ENCODE results near the gene CCDC9B.

CCDC9B gene

DNA sequence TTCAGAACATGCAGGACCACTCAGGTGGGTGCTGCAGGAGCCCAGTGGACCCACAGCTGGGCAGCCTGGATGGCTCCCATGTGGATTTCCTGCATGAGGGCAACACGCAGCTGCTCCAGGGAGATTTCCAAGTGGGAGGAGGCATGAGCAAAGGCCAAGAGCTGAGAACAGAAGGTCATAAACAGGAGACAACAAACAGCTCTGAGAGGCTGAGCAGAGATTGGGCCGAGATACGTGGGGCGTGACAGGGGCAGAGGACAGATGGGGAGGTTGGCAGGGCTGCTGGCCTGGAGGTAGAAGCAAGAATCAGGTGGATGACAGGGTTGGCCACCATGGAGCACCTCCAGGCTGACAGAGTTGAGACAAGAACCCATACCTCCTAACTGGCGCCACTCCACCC lies 13.0 kb upstream of the CCDC9B start:
- TF ChIP-seq, protein P1, sequence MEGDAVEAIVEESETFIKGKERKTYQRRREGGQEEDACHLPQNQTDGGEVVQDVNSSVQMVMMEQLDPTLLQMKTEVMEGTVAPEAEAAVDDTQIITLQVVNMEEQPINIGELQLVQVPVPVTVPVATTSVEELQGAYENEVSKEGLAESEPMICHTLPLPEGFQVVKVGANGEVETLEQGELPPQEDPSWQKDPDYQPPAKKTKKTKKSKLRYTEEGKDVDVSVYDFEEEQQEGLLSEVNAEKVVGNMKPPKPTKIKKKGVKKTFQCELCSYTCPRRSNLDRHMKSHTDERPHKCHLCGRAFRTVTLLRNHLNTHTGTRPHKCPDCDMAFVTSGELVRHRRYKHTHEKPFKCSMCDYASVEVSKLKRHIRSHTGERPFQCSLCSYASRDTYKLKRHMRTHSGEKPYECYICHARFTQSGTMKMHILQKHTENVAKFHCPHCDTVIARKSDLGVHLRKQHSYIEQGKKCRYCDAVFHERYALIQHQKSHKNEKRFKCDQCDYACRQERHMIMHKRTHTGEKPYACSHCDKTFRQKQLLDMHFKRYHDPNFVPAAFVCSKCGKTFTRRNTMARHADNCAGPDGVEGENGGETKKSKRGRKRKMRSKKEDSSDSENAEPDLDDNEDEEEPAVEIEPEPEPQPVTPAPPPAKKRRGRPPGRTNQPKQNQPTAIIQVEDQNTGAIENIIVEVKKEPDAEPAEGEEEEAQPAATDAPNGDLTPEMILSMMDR (IDR thresholded peaks at IDR 0.05): no peak

DNA sequence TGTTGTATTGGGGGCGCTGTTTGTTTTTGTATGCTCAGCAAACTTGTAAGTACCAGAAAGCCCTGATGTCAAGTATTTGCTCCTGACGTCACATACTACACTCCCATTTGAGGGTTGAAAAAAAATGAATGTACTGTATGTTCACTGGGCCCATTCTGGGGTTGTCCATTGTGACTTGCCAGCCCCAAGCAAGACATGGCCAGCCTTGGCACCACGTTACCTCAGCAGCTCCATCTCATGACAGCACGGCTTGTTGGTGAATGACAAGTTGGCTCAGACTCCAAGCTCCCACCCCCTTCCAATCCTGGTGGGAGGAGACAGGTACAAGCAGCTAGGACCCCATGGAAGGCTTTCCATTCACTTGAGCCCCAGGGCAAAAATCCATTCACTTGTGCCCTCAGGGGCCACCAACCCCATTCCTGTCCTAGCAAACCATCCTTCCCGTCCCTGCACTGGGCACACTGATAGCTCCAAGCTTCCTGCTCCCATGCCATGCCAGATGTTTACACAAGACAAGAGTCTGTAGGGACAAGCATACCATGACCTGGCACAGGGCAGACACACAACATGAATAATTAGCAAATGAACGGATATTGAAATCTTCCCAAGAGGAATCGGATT lies 11.7 kb upstream of the CCDC9B start:
- TF ChIP-seq, protein P1 (IDR thresholded peaks at IDR 0.05): no peak

DNA sequence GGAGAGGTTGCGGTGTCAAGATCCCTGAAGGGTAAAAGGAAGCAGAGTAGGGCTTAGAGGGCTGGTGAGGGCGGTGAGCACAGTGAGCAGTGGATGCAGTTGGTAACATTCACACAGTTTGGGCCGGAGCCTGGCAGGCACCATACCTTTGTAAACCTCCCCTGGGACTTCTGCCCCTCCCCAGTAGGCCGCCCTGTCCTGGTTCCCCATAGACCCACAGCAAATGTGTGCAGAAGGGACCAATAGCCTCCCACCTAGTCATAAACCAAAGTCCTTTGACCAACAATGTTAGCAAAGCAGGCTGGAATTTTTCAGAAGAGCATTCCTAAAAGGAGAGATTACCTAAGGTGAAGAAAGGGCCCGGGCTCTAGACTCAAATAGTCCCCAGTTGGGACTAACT lies 8.4 kb upstream of the CCDC9B start:
- TF ChIP-seq, protein P1 (IDR thresholded peaks at IDR 0.05): no peak

DNA sequence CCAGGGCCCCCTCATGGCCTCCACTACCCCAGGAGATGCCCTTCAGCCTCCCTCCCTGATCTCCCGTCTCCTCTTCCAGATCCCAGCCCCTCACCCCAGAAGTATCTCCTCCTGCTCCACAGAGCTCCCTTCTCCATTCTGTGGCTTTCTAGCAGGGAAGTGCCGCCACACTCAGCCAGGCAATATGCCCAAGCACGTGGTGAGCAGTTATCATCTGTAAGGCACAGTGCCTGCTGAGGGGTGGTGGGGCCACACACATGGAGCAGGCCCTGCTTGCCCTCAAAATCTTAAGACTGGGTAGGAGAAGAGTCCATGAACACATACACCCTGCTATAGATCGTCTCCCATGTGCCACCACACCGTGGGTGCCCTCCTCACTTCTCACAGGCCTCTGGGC lies 7.7 kb upstream of the CCDC9B start:
- TF ChIP-seq, protein P1 (IDR thresholded peaks at IDR 0.05): no peak

DNA sequence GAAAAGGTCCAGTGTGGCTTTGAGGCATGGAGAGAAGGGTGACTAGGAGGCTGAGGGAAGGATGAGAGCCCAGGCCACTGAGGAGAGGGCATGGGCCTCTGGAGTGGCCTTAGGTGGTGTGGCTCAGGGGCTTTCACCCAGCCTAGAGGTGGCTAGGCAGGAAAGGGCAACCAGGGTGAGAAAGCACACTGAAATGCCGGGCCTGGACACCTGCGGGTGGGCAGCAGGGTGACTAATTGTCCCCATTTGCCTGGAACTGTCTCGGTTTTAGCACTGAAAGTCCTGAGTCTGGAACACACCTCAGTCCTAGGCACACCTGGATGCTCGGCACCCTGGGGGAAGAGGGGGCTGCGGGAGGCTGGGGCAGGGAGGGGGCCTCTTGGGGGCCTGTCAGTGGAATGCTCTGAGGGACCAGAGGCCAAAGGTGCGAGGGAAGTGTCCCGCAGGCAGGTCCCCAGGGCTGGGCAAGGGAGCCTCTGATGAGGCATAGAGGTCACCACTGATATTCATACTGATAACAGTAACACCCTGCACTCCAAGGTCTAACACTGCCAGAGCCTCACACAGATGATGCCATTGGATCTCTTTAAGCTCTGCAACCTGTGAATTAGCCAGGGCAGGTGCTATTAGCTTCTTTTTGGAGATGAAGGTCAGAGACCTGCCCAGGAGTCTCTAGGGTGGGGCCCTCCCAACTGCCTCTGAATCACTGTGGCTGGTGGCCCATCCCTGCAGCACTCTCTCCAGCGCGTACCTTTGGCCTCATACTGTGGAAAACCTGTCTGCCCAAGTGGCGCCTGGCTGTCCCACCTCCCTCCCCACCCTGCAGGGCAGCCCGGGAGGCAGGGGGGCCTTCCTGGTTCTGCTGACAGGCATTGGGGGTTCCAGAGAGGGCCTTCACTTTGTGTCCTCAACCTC lies 7.1 kb upstream of the CCDC9B start:
- TF ChIP-seq, protein P1 (IDR thresholded peaks at IDR 0.05): no peak

DNA sequence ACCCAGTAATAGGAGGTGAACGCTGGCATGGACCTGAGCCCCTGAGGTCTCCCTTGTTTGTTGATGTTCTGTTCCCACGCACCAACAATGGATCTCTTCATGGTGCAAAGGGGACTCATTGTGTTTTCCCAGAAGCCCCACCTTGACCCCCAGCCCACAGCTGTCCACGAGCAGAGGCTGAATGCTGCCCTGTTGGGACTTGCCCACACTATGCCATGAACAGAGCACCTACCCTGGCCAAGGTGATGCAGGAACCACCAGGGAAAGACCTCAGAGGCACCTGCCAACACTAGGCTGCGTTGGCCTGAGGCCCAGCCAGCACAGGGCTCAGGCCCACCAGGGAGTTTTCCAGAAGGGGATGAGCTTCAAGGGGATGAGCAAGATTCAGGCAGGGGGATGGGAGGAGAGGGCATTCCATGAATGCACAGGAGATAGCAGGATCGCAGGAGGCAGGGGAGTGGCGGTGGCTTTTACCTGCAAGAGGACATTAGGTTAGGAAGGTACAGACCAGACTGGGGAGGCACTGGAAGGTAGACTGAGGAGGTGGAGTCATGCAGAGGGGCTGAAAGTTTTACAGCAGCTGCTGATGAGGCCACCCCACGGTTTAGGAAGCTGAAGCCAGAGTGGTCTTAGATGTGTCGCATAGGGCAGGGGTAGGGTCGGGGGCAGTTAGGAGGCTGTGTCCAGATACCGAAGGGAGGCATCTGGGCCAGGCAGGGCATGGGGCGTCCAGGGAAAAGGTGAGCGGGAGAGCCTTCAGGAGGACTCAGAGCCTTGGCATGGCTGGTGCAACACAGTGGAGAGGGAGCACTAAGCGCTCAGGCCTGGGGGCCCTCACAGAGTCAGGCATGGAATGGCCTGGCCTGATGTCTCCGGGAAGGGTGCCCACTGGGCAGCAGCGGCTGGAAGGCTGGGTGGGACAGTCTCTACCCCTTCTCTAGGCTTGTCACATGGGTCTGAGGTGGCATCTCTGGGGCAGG lies 6.1 kb upstream of the CCDC9B start:
- TF ChIP-seq, protein P1 (IDR thresholded peaks at IDR 0.05): no peak

Data from LNCAP (cell line).